ENCODE results near the gene CLIP1. TPM values are rescaled to one million over a fixed set of nuclear protein-coding genes. Genes with fewer than 3 reads are reported as not detected.

Gene CLIP1
- total RNA-seq (2022; extraction: Qiagen RNA extraction; ENCODE audit: low read depth), result 45.3 to 56.1 TPM (median 51.2 TPM) in 5 replicates

DNA sequence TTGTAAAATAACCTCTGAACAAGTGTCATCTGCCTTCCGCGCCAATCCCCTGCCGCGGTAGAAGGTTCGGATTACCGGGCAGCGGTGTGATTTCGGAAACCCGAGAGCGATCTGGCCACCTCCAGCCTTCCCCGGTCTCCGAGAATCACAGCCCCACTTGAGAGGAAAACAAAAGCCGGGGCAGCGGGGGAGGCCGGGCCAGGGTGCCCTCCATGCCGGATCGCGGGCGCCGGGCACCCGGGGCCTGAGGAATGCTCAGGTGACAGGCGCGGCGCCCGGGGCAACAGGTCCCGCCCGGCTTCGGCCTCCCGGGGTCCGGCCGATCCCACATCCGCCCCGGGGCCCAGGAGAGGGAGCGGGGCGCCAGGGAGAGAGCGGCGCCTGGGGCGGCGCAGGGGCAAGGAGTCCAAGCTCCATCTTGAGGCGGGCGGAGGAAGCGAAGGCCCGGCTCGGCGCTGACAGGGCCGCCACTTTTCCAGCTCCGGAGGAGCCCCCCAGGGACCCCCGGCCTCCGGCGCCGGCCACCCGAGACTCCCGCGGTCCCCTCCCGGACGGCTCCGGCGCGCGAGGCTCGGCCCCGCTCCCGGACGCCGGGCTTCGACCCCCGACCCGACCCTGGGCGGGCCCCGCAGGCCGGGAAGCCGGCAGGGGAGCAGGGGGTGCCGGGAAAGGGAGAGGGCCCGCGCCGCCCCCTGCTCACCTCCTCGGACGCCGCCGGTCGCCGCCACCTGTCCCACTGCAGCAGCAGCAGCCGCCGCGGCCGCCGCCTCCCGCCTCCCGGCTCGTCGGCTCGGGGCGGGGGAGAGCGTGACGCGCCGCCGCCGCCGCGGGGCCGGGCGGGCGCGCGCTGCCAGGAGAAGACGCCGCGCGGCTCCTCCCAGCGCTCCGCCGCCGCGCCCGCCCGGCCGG is at the start of gene CLIP1:
Gene CLIP1 (minus strand): TSS at position 849 of the 909 bp plus-strand sequence. CDS start 42,217 bp downstream, outside the sequence.

GRCh38 chr12:122266230-122266901 is 156.1 kb downstream of the CLIP1 start, which contains the start of gene VPS33A:
Gene VPS33A, minus strand, starts transcription at chr12:122266494. Its CDS starts 86 bp downstream, at chr12:122266408.

GRCh38 chr12:122225683-122226365 is 196.6 kb downstream of the CLIP1 start, which contains the start of gene DIABLO:
Gene DIABLO, minus strand, starts transcription at chr12:122226052. Its CDS starts 38 bp downstream, at chr12:122226014.

Other genes starting within 250 kb of the CLIP1 start
- not detected in 5 replicates for gene IL31, start 248.4 kb downstream of the CLIP1 start, total RNA-seq (2022; extraction: Qiagen RNA extraction; ENCODE audit: low read depth)
- 0.10 to 0.18 TPM (median 0.15 TPM) in 3 of 5 replicates, not detected in the others for gene LRRC43, start 239.5 kb downstream of the CLIP1 start, total RNA-seq (2022; extraction: Qiagen RNA extraction; ENCODE audit: low read depth)
- 0.53 to 0.99 TPM (median 0.75 TPM) in 5 replicates for gene B3GNT4, start 219.0 kb downstream of the CLIP1 start, total RNA-seq (2022; extraction: Qiagen RNA extraction; ENCODE audit: low read depth)
- gene DIABLO, start 196.6 kb downstream of the CLIP1 start, total RNA-seq (2022; extraction: Qiagen RNA extraction; ENCODE audit: low read depth), result 75.3 to 80.3 TPM (median 79.1 TPM) in 5 replicates
- 17.6 to 24.1 TPM (median 20.2 TPM) in 5 replicates for gene VPS33A, start 156.2 kb downstream of the CLIP1 start, total RNA-seq (2022; extraction: Qiagen RNA extraction; ENCODE audit: low read depth)
- 21.7 to 29.8 TPM (median 27.6 TPM) in 5 replicates for gene ZCCHC8, start 78.3 kb upstream of the CLIP1 start, total RNA-seq (2022; extraction: Qiagen RNA extraction; ENCODE audit: low read depth)
- gene RSRC2, start 104.3 kb upstream of the CLIP1 start, total RNA-seq (2022; extraction: Qiagen RNA extraction; ENCODE audit: low read depth), result 49.5 to 68.5 TPM (median 59.8 TPM) in 5 replicates
- 16.3 to 28.4 TPM (median 25.2 TPM) in 5 replicates for gene KNTC1, start 104.6 kb upstream of the CLIP1 start, total RNA-seq (2022; extraction: Qiagen RNA extraction; ENCODE audit: low read depth)

Data from A549 treated with DMSO at 1 μM for 4 hours (cell line).